C4-2B (cell line): ENCODE results near the gene RTN4.

Source experiments
- ZFX ChIP-seq: fragments of 450-650 bp; IDR thresholded peaks from 2 replicates; pipeline ENCODE4 v1.6.1; 2017
- TF ChIP-seq, protein P1 (sequence below): fragments of 450-650 bp; conservative IDR thresholded peaks from 2 replicates; pipeline ENCODE4 v1.5.1; 2017; ENCODE audit warnings: mild to moderate bottlenecking

DNA sequence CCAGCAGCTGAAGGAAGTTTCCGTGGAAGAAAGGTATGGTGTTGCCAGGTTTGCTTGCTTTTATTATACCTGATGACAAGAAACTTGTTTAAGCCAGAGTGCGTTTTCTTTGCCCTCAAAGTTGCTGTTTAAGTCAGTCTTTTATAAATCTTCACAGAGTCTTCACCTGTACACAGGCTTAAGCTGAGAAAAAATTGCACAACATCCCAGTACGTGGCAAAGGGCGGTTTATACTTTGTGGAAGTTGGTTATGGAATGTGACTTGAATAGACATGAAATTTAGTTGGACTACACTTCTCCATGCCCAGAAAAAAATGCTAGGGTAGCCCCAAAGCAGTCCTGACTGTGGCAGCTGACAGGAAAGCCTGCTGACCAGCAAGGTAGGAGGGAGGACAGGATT lies 121.5 kb downstream of the RTN4 start:
- TF ChIP-seq, protein P1, sequence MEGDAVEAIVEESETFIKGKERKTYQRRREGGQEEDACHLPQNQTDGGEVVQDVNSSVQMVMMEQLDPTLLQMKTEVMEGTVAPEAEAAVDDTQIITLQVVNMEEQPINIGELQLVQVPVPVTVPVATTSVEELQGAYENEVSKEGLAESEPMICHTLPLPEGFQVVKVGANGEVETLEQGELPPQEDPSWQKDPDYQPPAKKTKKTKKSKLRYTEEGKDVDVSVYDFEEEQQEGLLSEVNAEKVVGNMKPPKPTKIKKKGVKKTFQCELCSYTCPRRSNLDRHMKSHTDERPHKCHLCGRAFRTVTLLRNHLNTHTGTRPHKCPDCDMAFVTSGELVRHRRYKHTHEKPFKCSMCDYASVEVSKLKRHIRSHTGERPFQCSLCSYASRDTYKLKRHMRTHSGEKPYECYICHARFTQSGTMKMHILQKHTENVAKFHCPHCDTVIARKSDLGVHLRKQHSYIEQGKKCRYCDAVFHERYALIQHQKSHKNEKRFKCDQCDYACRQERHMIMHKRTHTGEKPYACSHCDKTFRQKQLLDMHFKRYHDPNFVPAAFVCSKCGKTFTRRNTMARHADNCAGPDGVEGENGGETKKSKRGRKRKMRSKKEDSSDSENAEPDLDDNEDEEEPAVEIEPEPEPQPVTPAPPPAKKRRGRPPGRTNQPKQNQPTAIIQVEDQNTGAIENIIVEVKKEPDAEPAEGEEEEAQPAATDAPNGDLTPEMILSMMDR = no peak
- TF ChIP-seq ZFX = no peak
